Loucy (cell line): Measurements from ENCODE around the gene HELZ.

ENCODE experiments used
- CTCF ChIP-seq: fragments of 200-600 bp; sonication (generic); conservative IDR thresholded peaks from 2 replicates; pipeline ENCODE4 v1.5.1; 2014; ENCODE audit warnings: mild to moderate bottlenecking, antibody characterized with exemption, low read length
- EZH2phosphoT487 ChIP-seq: fragments of 200-600 bp; IDR thresholded peaks from 2 replicates; pipeline ENCODE4 v1.6.1; 2018; ENCODE audit warnings: antibody characterized with exemption, mild to moderate bottlenecking, moderate library complexity, borderline replicate concordance

- no peak for TF ChIP-seq CTCF
- TF ChIP-seq EZH2phosphoT487: no peak
These were observed 33.3 kb downstream of the HELZ start for GRCh38 chr17:67211742-67212141.
